SH-SY5Y (cell line): Measurements from ENCODE around the gene FCRL6.

Source experiments
- GATA2 ChIP-seq: IDR thresholded peaks from 2 replicates; pipeline ENCODE4 v1.6.1; 2011; ENCODE audit warnings: mild to moderate bottlenecking, low read depth, low read length
- GATA3 ChIP-seq: IDR thresholded peaks from 2 replicates; pipeline ENCODE4 v1.6.1; 2011; ENCODE audit warnings: low read depth, mild to moderate bottlenecking, low read length, moderate library complexity

Gene FCRL6

DNA sequence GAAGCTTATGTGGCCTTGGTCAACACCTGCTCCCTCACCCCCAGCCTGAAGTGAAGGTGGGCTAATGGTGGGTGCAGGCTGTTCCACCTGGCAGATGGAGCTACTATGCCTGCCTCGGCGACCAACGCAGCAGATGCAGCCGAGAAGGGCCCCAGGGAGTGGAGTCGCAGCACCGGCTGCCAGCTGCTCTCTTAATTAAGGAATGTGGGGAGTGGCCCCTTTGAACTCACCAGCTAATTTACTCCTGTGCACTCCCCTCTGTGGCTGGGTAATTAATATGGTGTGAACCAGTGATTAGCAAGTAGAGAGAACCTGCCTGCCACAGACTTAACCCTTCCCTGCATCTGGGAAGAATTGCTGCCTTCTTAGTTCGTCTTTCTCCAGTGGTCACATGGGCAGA is 21.2 kb downstream of the FCRL6 start:
- no peak for TF ChIP-seq GATA3
- TF ChIP-seq GATA2: no peak

DNA sequence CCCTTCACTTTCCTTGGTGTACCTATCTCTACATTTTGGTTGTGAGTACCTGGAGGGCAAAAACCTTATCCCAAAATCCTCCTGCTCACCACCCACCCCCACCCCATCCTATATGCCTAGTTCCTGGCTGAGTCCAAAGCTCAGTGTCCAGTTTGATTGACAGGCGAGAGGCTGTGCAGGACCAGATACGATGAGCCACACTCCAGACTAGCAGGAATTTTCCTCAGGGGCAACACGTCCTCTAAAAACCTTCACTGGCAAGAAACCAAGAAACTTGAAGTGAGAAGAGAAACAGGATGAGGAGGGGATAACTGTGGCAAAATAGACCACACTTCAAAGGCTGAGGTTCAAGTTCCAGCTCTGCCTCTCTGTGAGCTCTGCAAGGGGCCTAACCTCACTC is 23.4 kb downstream of the FCRL6 start:
- TF ChIP-seq GATA2 (no peak), GATA3 (no peak)

- TF ChIP-seq GATA2 (no peak), GATA3 (no peak)
Observed at GRCh38 chr1:159826441-159827101, 24.4 kb downstream of the FCRL6 start, which contains the start of gene SLAMF8. TSS of gene SLAMF8 (plus strand) at chr1:159826873. CDS start at chr1:159826899, 26 bp downstream.

- TF ChIP-seq GATA3 (no peak), GATA2 (no peak)
Observed at GRCh38 chr1:159827102-159827490, 24.9 kb downstream of the FCRL6 start.

DNA sequence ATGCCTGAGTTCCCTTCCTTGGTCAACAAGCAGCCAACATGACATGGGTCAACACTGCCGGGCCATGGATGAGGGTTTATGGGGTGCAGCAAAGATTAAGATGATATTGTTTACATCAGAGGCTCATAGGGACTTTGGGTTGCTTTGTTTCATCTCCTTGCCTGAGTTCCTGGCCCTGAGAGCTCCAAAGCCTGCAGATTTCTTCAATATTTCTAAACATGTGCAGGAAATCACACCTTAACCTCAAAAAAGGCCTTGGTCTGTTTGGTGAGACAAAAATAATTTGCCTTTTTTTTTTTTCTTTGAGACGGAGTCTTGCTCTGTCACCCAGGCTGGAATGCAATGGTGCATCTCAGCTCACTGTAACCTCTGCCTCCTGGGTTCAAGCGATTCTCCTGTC is 25.4 kb downstream of the FCRL6 start:
- TF ChIP-seq GATA3 (no peak), GATA2 (no peak)

DNA sequence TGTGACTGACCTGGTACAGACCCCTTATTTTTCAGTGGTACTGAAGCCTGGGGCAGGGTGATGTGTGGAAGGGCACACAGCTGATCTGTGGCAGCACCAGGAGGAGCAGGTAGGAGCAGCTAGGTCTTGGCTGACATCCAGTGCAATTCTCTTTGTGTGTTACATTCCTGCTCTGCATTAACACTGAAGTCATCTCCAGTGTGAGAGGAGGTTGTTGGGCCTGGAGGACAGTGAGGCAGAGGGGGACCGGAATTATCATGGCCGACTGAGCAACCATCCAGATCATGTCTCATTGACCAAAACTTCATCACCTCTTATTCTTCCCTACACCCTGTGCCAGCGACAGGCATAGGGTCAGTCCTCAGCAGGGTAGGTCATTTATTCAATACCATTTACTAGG is 26.0 kb downstream of the FCRL6 start:
- no peak for TF ChIP-seq GATA2
- no peak for TF ChIP-seq GATA3

GRCh38 chr1:159828581-159829272 is 26.6 kb downstream of the FCRL6 start:
- no peak for TF ChIP-seq GATA3
- TF ChIP-seq GATA2: no peak

DNA sequence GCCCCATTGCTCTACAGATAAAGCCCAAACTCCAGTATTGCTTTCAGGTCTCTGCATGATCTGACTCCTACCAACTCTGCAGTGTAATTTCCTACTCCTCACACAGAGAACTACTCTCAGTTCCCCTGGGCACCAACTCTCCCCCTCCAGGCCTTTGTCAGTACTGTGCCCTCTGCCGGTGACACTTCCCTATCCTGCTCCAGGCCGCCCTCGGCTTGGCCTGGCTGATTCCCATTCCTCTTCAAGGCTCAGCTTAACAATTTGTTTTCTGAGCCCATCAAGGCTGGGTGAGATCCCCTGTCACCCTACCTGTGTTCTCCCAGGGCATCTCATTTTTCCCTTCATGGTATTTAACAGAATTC is 27.1 kb downstream of the FCRL6 start:
- no peak for TF ChIP-seq GATA3
- no peak for TF ChIP-seq GATA2

DNA sequence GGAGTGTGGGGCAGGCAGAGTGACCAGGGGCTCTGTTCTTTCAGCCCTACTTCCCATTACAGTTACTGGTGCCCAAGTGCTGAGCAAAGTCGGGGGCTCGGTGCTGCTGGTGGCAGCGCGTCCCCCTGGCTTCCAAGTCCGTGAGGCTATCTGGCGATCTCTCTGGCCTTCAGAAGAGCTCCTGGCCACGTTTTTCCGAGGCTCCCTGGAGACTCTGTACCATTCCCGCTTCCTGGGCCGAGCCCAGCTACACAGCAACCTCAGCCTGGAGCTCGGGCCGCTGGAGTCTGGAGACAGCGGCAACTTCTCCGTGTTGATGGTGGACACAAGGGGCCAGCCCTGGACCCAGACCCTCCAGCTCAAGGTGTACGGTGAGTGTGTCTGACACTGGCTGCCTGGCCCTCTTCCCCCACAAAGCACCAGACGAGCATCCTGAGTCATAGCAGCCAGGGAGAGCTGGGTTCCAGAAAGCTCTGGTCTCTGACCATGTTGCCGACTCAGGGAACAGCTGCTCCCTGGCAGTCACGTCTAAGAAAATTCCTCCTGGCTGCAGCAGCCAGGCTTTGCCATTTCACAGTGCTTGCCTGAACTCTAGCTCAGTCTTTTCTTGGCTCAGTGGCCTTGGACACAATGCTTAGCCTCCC is 27.8 kb downstream of the FCRL6 start:
- no peak for TF ChIP-seq GATA3
- no peak for TF ChIP-seq GATA2

- TF ChIP-seq GATA3: no peak
- no peak for TF ChIP-seq GATA2
Observed at GRCh38 chr1:159830722-159831121, 28.6 kb downstream of the FCRL6 start.

DNA sequence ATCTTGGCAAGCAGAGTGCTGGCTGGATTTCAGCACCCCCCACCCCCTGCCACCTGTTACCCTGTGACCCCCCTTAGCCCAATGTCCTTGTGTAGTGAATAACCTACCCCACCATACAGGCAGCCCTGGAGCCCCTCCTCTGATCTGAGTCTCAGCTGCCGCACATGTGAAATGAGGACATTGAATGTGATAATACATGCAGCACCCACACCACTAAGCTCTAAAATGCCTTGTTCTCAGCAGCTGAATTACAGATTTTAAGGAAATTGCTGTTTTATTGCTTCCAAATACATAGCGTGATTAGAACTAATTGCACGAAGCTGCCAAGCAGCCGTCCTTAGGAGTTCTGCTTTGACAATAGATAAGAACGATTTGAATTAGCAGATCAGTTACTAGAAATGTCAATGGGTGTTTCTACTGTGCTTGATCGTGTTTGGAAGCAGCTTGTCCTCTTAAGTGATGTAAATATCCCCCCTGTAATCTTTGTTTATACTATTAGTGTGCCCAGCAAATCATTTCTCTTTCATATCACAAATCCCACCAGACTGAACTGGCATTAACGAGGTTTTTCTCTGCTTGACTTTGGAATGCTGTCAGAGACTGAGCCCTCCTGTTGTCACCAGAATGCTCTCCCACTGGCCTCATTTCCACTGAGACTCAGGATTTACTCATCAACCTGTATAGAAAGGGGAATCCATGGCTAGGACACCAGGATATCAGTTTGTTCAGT is 29.4 kb downstream of the FCRL6 start:
- no peak for TF ChIP-seq GATA3
- no peak for TF ChIP-seq GATA2

DNA sequence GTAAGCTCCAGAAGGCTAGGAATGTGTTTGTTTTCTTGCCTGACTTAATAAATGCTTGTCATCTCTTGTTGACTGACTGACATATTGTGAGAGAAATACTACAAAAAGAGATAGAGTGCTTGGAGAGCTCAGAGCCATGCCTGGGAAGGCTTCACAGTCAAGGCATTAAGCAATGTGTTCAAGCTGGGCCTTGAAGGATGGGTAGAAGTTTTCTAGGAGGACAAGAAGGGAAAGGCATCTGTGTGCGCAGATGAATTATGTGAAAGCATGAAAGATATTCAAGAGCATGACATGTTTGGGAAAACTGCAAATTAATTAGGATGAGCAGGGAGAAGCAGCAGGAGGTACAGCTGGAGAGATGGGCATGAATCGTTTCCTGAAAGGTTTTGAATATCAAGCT is 30.1 kb downstream of the FCRL6 start:
- TF ChIP-seq GATA3 (no peak), GATA2 (no peak)

- TF ChIP-seq GATA2: no peak
- TF ChIP-seq GATA3: no peak
Observed at GRCh38 chr1:159835356-159835755, 33.2 kb downstream of the FCRL6 start.

- TF ChIP-seq GATA2: no peak
- no peak for TF ChIP-seq GATA3
Observed at GRCh38 chr1:159835862-159836525, 33.8 kb downstream of the FCRL6 start.

- TF ChIP-seq GATA2 (no peak), GATA3 (no peak)
Observed at GRCh38 chr1:159838715-159839114, 36.6 kb downstream of the FCRL6 start.
